OCI-LY7 (cell line): ENCODE measurements around the gene GDF2. TPM values are rescaled to one million over a fixed set of nuclear protein-coding genes. Genes with fewer than 3 reads are reported as not detected.

ENCODE experiments used
- BruUV-seq: library from RNA; stranded (reverse); fragments of 400-500 nt; replicated peaks from 2 replicates; lab custom pipeline; 2021; lab: Mats Ljungman, UMichigan
- CTCF ChIA-PET: fragments of 300-600 bp; sonication (Branson Sonifier 250); formaldehyde crosslinking; loops from one replicate; lab custom pipeline; 2022; ENCODE audit warnings: antibody characterized with exemption; ENCODE audit not compliant: unreplicated experiment; lab: Charles Lee
- POLR2A ChIA-PET: fragments of 300-600 bp; sonication (Branson Sonifier 250); formaldehyde crosslinking; loops from one replicate; lab custom pipeline; 2022; ENCODE audit warnings: antibody characterized with exemption; lab: Charles Lee
- DNase-seq: peaks from one replicate; pipeline ENCODE4 v3.0.0-alpha.2; 2015; ENCODE audit warnings: low spot score
- H2AFZ ChIP-seq: fragments of 200-600 bp; sonication (generic), shearing (Covaris generic); 2 replicates; pipeline ENCODE4 v1.6.1; 2014; ENCODE audit warnings: mild to moderate bottlenecking, antibody characterized with exemption, low read length, moderate library complexity
- H3K27ac ChIP-seq: fragments of 200-600 bp; sonication (generic); 2 replicates; pipeline ENCODE4 v1.5.1; 2014; ENCODE audit warnings: mixed run types, low read depth, mild to moderate bottlenecking, moderate library complexity, low read length, inconsistent platforms; ENCODE audit not compliant: poor library complexity, severe bottlenecking
- H3K36me3 ChIP-seq: fragments of 200-600 bp; sonication (generic); 2 replicates; pipeline ENCODE4 v1.6.1; 2014; ENCODE audit warnings: mild to moderate bottlenecking, antibody characterized with exemption, low read length, moderate library complexity, mixed read lengths; ENCODE audit not compliant: insufficient read depth
- H3K4me1 ChIP-seq: fragments of 200-600 bp; sonication (generic); 2 replicates; pipeline ENCODE4 v1.5.1; 2014; ENCODE audit warnings: mild to moderate bottlenecking, low read length; ENCODE audit not compliant: insufficient read depth, poor library complexity, severe bottlenecking
- H3K4me2 ChIP-seq: fragments of 200-600 bp; sonication (generic); 2 replicates; pipeline ENCODE4 v1.6.1; 2014; ENCODE audit warnings: mild to moderate bottlenecking, low read length
- H3K4me3 ChIP-seq: fragments of 200-600 bp; sonication (generic); 2 replicates; pipeline ENCODE4 v1.5.1; 2014; ENCODE audit warnings: mild to moderate bottlenecking, low read depth, low read length; ENCODE audit not compliant: poor library complexity, severe bottlenecking
- H3K79me2 ChIP-seq: fragments of 200-600 bp; sonication (generic); 2 replicates; pipeline ENCODE4 v1.6.1; 2016; ENCODE audit warnings: low read depth, mild to moderate bottlenecking, low read length, moderate library complexity, mixed read lengths; ENCODE audit not compliant: insufficient read depth
- H3K9me2 ChIP-seq: fragments of 200-600 bp; sonication (generic); 2 replicates; pipeline ENCODE4 v1.6.1; 2016; ENCODE audit warnings: mild to moderate bottlenecking, low read length, mixed read lengths; ENCODE audit not compliant: insufficient read depth
- H3K9me3 ChIP-seq: fragments of 200-600 bp; sonication (generic); 2 replicates; pipeline ENCODE4 v1.6.1; 2014; ENCODE audit warnings: mild to moderate bottlenecking, mixed run types, low read length, mixed read lengths
- H4K20me1 ChIP-seq: fragments of 200-600 bp; sonication (generic); 2 replicates; pipeline ENCODE4 v1.6.1; 2014; ENCODE audit warnings: mild to moderate bottlenecking, antibody characterized with exemption, low read length, moderate library complexity, mixed read lengths; ENCODE audit not compliant: insufficient read depth
- EZH2phosphoT487 ChIP-seq: fragments of 200-600 bp; sonication (generic); IDR thresholded peaks from 2 replicates; pipeline ENCODE4 v1.6.1; 2018; ENCODE audit warnings: low read depth, borderline replicate concordance, mild to moderate bottlenecking, mixed run types, antibody characterized with exemption, low read length, moderate library complexity, mixed read lengths
- intact Hi-C: fragments of 100-400 bp; cut with micrococcal nuclease; formaldehyde crosslinking; loops from one replicate; pipeline ENCODE4 v1.10.0; 2022; ENCODE audit not compliant: unreplicated experiment
- total RNA-seq, 2 experiments: library from RNA; depleted of rRNA in 1 of 2; stranded (reverse); fragments of >200 nt in 1 of 2; shearing (Covaris generic) in 1 of 2; gene quantifications; 2 replicates each; pipeline ENCODE4 v1.2.3, GENCODE V29; 2014 to 2022
- TF ChIP-seq, protein P1 (sequence below): fragments of 200-600 bp; sonication (generic); conservative IDR thresholded peaks from 2 replicates; pipeline ENCODE4 v1.5.1; 2014; ENCODE audit warnings: mild to moderate bottlenecking, antibody characterized with exemption, low read length, moderate library complexity, mixed read lengths

The GDF2 gene
- total RNA-seq, 2 experiments from 2014 or later: not detected

DNA sequence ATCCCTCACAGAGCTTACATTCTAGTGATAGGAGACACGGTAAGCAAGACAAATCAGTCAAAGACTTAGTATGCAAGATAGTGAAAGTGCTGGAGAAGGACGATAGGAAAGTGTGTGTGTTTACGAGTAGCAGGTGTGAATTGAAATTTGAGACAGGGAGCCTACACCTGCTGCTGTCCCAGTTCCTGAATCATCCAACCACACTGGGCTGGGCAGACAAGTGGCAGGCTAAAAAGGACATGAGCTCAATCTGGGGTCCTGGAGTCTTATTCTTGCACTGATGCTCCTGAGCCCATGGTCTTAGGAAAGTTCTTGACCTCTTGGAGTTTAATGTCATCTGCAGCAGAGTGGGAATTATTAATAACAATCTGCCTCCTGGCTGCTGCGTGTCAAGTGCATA, 42.1 kb downstream of the GDF2 start:
- intact Hi-C loops: no loop called here
- no TSS peak for BruUV-seq

GRCh38 chr10:47364911-47365310, 42.7 kb downstream of the GDF2 start:
- Histone ChIP-seq H3K27ac (no peak overlapping the region), H3K4me2 (no peak overlapping the region), H3K36me3 (no peaks in the 10 kb centered on the region), H3K79me2 (no peaks in the 10 kb centered on the region), H3K9me2 (no peaks in the 10 kb centered on the region), H4K20me1 (no peaks in the 10 kb centered on the region), H2AFZ (no peak overlapping the region), H3K4me1 (no peaks in the 10 kb centered on the region), H3K9me3 (no peaks in the 10 kb centered on the region), H3K4me3 (no peak overlapping the region)
- POLR2A ChIA-PET: interaction anchor here (1.0 kb wide), 1 partner anchor 20 kb away, joined by 3 read pairs; the partner anchor contains the start of gene ZNF488
- no TSS peak for BruUV-seq
- CTCF ChIA-PET: no interaction called here
- no peak for TF ChIP-seq EZH2phosphoT487
- TF ChIP-seq, protein P1, sequence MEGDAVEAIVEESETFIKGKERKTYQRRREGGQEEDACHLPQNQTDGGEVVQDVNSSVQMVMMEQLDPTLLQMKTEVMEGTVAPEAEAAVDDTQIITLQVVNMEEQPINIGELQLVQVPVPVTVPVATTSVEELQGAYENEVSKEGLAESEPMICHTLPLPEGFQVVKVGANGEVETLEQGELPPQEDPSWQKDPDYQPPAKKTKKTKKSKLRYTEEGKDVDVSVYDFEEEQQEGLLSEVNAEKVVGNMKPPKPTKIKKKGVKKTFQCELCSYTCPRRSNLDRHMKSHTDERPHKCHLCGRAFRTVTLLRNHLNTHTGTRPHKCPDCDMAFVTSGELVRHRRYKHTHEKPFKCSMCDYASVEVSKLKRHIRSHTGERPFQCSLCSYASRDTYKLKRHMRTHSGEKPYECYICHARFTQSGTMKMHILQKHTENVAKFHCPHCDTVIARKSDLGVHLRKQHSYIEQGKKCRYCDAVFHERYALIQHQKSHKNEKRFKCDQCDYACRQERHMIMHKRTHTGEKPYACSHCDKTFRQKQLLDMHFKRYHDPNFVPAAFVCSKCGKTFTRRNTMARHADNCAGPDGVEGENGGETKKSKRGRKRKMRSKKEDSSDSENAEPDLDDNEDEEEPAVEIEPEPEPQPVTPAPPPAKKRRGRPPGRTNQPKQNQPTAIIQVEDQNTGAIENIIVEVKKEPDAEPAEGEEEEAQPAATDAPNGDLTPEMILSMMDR: no peak
- intact Hi-C loops: no loop called here
- no peak for DNase-seq

More for the DNA sequence above, 42.1 kb downstream of the GDF2 start:
- DNase-seq: no peak
- POLR2A ChIA-PET: interaction anchor here (1.0 kb wide), 1 partner anchor 20 kb away, joined by 3 read pairs; the partner anchor contains the start of gene ZNF488
- no peaks in the 10 kb centered on the region for H4K20me1 ChIP-seq
- no peaks in the 10 kb centered on the region for H3K9me2 ChIP-seq
- no peak overlapping the region for H2AFZ ChIP-seq
- H3K4me1 ChIP-seq: no peaks in the 10 kb centered on the region
- no peaks in the 10 kb centered on the region for H3K79me2 ChIP-seq
- H3K9me3 ChIP-seq: no peaks in the 10 kb centered on the region
- H3K4me2 ChIP-seq: no peak overlapping the region
- no peak overlapping the region for H3K4me3 ChIP-seq
- TF ChIP-seq EZH2phosphoT487: no peak
- TF ChIP-seq, protein P1: no peak
- CTCF ChIA-PET: interaction anchor here (1.1 kb wide), 1 partner anchor 340 kb away, joined by 3 read pairs; no protein-coding TSS in a partner anchor
- no peak overlapping the region for H3K27ac ChIP-seq
- no peaks in the 10 kb centered on the region for H3K36me3 ChIP-seq

DNA sequence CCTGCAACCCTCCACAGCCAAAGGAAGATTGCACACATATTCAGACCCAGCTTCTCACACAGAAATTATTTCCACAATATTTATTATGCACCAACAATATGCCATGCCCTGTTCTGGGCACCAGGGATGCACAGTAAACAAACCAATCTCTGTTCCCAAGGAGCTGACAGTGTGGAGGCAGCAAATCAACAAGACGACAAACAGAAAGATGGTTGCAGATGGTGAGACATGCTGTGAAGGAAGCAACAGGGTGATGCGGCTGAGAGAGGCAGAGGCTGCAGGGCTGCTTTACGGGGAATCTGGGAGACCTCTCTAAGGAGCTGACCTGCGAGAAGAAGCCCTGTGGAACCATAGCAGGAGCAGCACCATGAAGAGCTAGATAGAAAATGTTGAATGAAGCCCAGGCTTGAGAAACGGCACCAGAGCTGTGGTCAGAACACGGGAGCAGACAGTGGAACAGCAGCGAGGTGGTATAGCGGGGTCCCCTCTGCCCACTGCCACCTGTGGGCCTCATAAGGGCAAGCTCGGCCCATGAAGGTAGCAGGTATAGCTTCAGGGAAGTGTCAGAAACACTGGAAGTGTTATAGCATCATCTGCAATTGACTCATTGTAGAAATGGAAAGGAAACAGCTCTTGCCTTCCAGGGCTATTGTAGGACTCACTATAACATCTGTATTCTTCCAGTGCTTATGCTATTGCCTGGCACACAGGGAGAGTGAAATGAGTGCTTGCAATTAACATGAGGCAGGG, 43.4 kb downstream of the GDF2 start:
- no peak for TF ChIP-seq EZH2phosphoT487
- TF ChIP-seq, protein P1: no peak
- H4K20me1 ChIP-seq: no peaks in the 10 kb centered on the region
- no peaks in the 10 kb centered on the region for H3K9me2 ChIP-seq
- no peak overlapping the region for H3K4me3 ChIP-seq
- intact Hi-C loops: no loop called here
- H2AFZ ChIP-seq: no peak overlapping the region
- ChIA-PET POLR2A (no interaction called here), CTCF (no interaction called here)
- H3K4me2 ChIP-seq: no peak overlapping the region
- H3K4me1 ChIP-seq: no peaks in the 10 kb centered on the region
- no peaks in the 10 kb centered on the region for H3K36me3 ChIP-seq
- BruUV-seq: no TSS peak
- no peaks in the 10 kb centered on the region for H3K9me3 ChIP-seq
- no peak for DNase-seq
- no peak overlapping the region for H3K27ac ChIP-seq
- no peaks in the 10 kb centered on the region for H3K79me2 ChIP-seq
